PC-3 (cell line): ENCODE measurements around the gene ACSL6.

Source experiments
- CTCF ChIP-seq: fragments of 300-600 bp; sonication (generic); conservative IDR thresholded peaks from 2 replicates; pipeline ENCODE4 v1.5.1; 2017; ENCODE audit warnings: antibody characterized with exemption, low read depth, mild to moderate bottlenecking, low read length
- EZH2 ChIP-seq: fragments of 300-600 bp; sonication (generic); IDR thresholded peaks from one replicate; pipeline ENCODE4 v1.6.1; 2017; ENCODE audit warnings: antibody characterized with exemption, mild to moderate bottlenecking, low read length; ENCODE audit not compliant: unreplicated experiment

GRCh38 chr5:132008961-132009680 lies 2.3 kb downstream of the ACSL6 start:
- TF ChIP-seq CTCF (no peak), EZH2 (no peak)
